HG03457 (cell line): ENCODE data around the gene DIABLO.
"Not testable (repeated sequence)": the region's sequence is repeated elsewhere in the genome, so short reads cannot be mapped to it uniquely, and the experiment has no call there.

Source experiments
- ATAC-seq: cut with Tn5 transposase; IDR thresholded peaks from one replicate; pipeline ENCODE4 v1.9.1; 2021; ENCODE audit warnings: moderate number of reproducible peaks; ENCODE audit not compliant: unreplicated experiment

DIABLO gene

GRCh38 chr12:122225683-122226365 is at the start of gene DIABLO:
Gene DIABLO, minus strand, starts transcription at chr12:122226052. Its CDS starts 38 bp downstream, at chr12:122226014.
- peak; percentile 89 for ATAC-seq

- ATAC-seq: no peak
These were observed 49.6 kb upstream of the DIABLO start for GRCh38 chr12:122275459-122275858.

- ATAC-seq: peak; percentile 80
These were observed 40.5 kb upstream of the DIABLO start, which contains the start of gene VPS33A for GRCh38 chr12:122266230-122266901. Gene VPS33A, minus strand, starts transcription at chr12:122266494. Its CDS starts 86 bp downstream, at chr12:122266408.

- peak; percentile 28 for ATAC-seq
These were observed 40.0 kb upstream of the DIABLO start for GRCh38 chr12:122265886-122266229.

GRCh38 chr12:122265476-122265875 is 39.6 kb upstream of the DIABLO start:
- peak; percentile 19 for ATAC-seq

- ATAC-seq: not testable (repeated sequence)
These were observed 34.9 kb upstream of the DIABLO start for GRCh38 chr12:122260735-122261134.

- ATAC-seq: not testable (repeated sequence)
These were observed 33.1 kb upstream of the DIABLO start for GRCh38 chr12:122258939-122259338.

- ATAC-seq: not testable (repeated sequence)
These were observed 32.6 kb upstream of the DIABLO start for GRCh38 chr12:122258462-122258861.

- no peak for ATAC-seq
These were observed 24.7 kb upstream of the DIABLO start for GRCh38 chr12:122250536-122250935.

- no peak for ATAC-seq
These were observed 24.2 kb upstream of the DIABLO start for GRCh38 chr12:122250047-122250446.

- no peak for ATAC-seq
These were observed 19.7 kb upstream of the DIABLO start for GRCh38 chr12:122245553-122245952.

GRCh38 chr12:122244565-122245371 is 18.9 kb upstream of the DIABLO start:
- no peak for ATAC-seq

GRCh38 chr12:122243965-122244364 is 18.1 kb upstream of the DIABLO start:
- no peak for ATAC-seq

- ATAC-seq: no peak
These were observed 13.0 kb upstream of the DIABLO start for GRCh38 chr12:122238861-122239260.

- no peak for ATAC-seq
These were observed 9.9 kb upstream of the DIABLO start for GRCh38 chr12:122235741-122236140.

- no peak for ATAC-seq
These were observed 6.8 kb upstream of the DIABLO start for GRCh38 chr12:122232691-122233090.

GRCh38 chr12:122230798-122231197 is 4.9 kb upstream of the DIABLO start:
- ATAC-seq: no peak

- ATAC-seq: no peak
These were observed 2.2 kb upstream of the DIABLO start for GRCh38 chr12:122228092-122228491.

GRCh38 chr12:122227341-122227740 is 1.5 kb upstream of the DIABLO start:
- no peak for ATAC-seq

- ATAC-seq: no peak
These were observed 694 bp upstream of the DIABLO start for GRCh38 chr12:122226366-122227125.

GRCh38 chr12:122216445-122216844 is 9.4 kb downstream of the DIABLO start:
- no peak for ATAC-seq
